Lung (tissue), 12 donors: ENCODE measurements around the gene GPR107. TPM values are rescaled to one million over a fixed set of nuclear protein-coding genes. Genes with fewer than 3 reads are reported as not detected.

Experiments used
- ATAC-seq: fragments of 200-7000 bp; cut with Tn5 transposase; one replicate; pipeline ENCODE4 v1.9.1; 2020; ENCODE audit warnings: moderate number of reproducible peaks; ENCODE audit not compliant: insufficient read depth, low FRiP score
- DNase-seq, 3 donors: peaks; one replicate each; pipeline ENCODE4 v3.0.0-alpha.2; 2013 to 2017
- H3K27ac ChIP-seq, 2 donors: one replicate each; pipeline ENCODE4 v1.5.1; 2013; ENCODE audit warnings: mild to moderate bottlenecking in 2 of 2, moderate library complexity in 2 of 2, control low read depth in 1 of 2, inconsistent platforms in 1 of 2, low read depth in 1 of 2, low read length in 1 of 2
- H3K27me3 ChIP-seq, 3 donors: one replicate each; pipeline ENCODE4 v1.5.1; 2013; ENCODE audit warnings: low read length in 2 of 3; ENCODE audit not compliant: control insufficient read depth in 3 of 3, insufficient read depth in 3 of 3
- H3K36me3 ChIP-seq, 4 donors: one replicate each; pipeline ENCODE4 v1.5.1; 2013; ENCODE audit warnings: low read length in 4 of 4, mild to moderate bottlenecking in 1 of 4, moderate library complexity in 1 of 4; ENCODE audit not compliant: control insufficient read depth in 4 of 4, insufficient read depth in 4 of 4
- H3K4me1 ChIP-seq, 5 donors: one replicate each; pipeline ENCODE4 v1.5.1; 2013; ENCODE audit warnings: low read length in 5 of 5, mild to moderate bottlenecking in 2 of 5, moderate library complexity in 1 of 5; ENCODE audit not compliant: control insufficient read depth in 5 of 5, insufficient read depth in 5 of 5
- H3K4me3 ChIP-seq: one replicate; pipeline ENCODE4 v1.5.1; 2013; ENCODE audit warnings: mild to moderate bottlenecking, control low read depth, moderate library complexity
- H3K9ac ChIP-seq, 2 donors: one replicate each; pipeline ENCODE4 v1.5.1; 2013; ENCODE audit warnings: low read length in 2 of 2, control low read depth in 1 of 2; ENCODE audit not compliant: insufficient read depth in 1 of 2
- H3K9me3 ChIP-seq, 4 donors: one replicate each; pipeline ENCODE4 v1.5.1; 2013; ENCODE audit warnings: low read length in 3 of 4, mild to moderate bottlenecking in 1 of 4, moderate library complexity in 1 of 4; ENCODE audit not compliant: control insufficient read depth in 4 of 4, insufficient read depth in 3 of 4
- whole genome bisulfite sequencing, 2 donors: extraction: QIAGEN DNeasy Blood & Tissue Kit; methylation state at CpG; one replicate each; pipeline ENCODE4 v1.1.7; 2013; 5-methylcytosine and 5-hydroxymethylcytosine counted together
- polyA plus RNA-seq, 2 donors: library from polyadenylated mRNA; stranded (reverse); fragments of 200-250 nt; gene quantifications; one replicate each; pipeline ENCODE4 v1.2.1, GENCODE V29; 2013
- total RNA-seq, 2 donors: library from RNA; depleted of rRNA in 1 of 2; stranded (reverse); fragments of >200 nt in 1 of 2; gene quantifications; one replicate each; pipeline ENCODE4 v1.2.1, GENCODE V29; 2014 to 2021
- TF ChIP-seq, protein P1 (sequence below): IDR thresholded peaks from 2 replicates; pipeline ENCODE4 v1.5.1; 2012; ENCODE audit warnings: mild to moderate bottlenecking; ENCODE audit errors: control extremely low read depth, extremely low read depth
- donor health status: control.
- donor health status: control.
- donor health status: Bipolar disorder and iron deficiency.
- donor health status: healthy.
- donor health status: DM: yes; HTN: yes; CAD: no.

GPR107 gene
- total and polyA plus RNA-seq, 4 donors: 11.0 to 180 (median 33.2) TPM

DNA sequence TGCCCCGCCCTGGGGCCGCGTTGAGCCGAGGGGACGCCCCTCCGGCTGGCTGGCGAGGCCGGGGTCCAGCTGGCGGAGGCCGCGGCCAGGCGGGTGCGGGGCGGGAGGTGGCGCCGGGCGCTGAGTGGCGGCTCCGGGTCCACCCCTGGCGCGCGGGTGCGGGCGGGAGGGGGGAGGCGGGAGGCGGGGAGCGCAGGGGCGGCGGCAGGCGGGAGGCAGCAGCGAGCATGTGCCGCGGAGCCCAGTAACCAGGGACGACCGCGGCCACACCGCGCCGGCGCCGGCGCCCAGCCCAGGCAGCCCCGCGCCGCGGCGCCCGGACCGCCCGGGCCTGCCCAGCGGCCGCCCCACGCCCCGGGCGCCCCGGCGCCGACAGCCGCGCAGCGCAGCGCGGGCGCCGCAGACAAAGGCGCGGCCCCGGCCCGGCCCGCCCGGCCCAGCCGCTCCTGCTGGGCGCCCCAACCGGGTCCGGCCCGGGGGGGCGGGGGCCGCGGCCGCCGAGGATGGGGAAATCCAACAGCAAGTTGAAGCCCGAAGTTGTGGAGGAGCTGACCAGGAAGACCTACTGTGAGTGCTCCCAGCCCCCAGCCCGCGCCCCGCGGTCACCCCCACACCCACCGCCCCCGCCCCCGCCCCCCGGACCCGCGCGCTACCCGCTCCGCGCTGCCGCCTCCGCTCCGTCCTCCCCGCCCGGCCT lies 118.6 kb downstream of the GPR107 start, which contains the start of gene NCS1:
TSS of gene NCS1 (plus strand) at position 244 of the 697 bp plus-strand sequence. CDS start at position 504, 260 bp downstream.
- peaks cover 0 to 25% (median 6%) of the 10 kb centered on the region in 5 donors for H3K4me1 ChIP-seq
- peak within 1 kb of the TSS in 1 of 2 donors; percentile 53 for H3K9ac ChIP-seq
- H3K36me3 ChIP-seq: no peaks in the 10 kb centered on the region
- H3K4me3 ChIP-seq: peak within 1 kb of the TSS; percentile 41
- no peaks in the 10 kb centered on the region for H3K27me3 ChIP-seq
- ATAC-seq (peak; percentile 70), DNase-seq (peak; percentile 84 to 92 (median 92))
- WGBS, 2 donors: 1% methylated on average over 49 to 101 of the region's 101 CpGs
- TF ChIP-seq, protein P1, sequence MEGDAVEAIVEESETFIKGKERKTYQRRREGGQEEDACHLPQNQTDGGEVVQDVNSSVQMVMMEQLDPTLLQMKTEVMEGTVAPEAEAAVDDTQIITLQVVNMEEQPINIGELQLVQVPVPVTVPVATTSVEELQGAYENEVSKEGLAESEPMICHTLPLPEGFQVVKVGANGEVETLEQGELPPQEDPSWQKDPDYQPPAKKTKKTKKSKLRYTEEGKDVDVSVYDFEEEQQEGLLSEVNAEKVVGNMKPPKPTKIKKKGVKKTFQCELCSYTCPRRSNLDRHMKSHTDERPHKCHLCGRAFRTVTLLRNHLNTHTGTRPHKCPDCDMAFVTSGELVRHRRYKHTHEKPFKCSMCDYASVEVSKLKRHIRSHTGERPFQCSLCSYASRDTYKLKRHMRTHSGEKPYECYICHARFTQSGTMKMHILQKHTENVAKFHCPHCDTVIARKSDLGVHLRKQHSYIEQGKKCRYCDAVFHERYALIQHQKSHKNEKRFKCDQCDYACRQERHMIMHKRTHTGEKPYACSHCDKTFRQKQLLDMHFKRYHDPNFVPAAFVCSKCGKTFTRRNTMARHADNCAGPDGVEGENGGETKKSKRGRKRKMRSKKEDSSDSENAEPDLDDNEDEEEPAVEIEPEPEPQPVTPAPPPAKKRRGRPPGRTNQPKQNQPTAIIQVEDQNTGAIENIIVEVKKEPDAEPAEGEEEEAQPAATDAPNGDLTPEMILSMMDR: no peak
- H3K9me3 ChIP-seq: no peaks in the 10 kb centered on the region
- H3K27ac ChIP-seq: no peak within 1 kb of the TSS

DNA sequence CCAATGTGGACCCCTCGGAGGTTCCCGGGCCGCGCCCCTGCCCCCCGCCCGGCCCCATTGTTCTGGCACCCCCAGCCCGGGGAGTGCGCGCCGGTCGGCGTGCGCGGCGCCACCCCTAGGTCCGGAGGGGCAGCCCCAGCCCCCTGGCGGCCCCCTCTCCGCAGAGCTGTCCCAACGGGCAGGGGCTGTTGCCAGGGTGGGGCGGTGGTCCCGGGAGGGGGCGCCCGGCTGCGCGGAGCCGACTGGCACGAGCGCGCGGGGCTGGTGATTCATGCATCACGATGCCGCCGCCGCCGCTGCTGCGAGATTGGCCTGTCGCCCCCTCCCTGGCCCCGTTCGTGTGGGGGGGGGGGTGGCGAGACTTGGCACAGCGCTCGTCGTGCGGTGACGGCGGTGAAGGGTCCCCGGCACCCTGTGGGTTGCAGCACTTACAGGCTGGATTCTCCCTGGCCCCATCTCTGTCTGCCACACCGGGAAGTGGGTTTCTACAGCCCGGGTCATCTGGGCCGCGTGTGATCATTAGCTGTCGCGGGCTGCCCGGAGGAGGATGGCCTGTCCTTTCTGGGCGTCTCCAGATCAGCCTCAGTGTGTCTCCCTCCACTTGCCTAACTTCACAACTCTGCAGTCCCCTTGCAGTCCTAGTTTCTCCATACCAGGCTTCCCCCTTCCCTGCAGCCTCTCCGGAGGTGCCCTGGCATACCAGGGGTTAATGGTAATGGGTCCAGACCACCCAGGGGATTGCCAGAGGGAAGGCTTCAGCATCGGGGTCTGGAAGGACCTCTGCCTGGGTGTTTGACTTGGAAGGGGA lies 119.4 kb downstream of the GPR107 start:
- Histone ChIP-seq H3K9me3 (no peaks in the 10 kb centered on the region), H3K27ac (no peak overlapping the region), H3K4me3 (peak overlapping the region; percentile 41), H3K36me3 (no peaks in the 10 kb centered on the region), H3K9ac (peak overlapping the region in 1 of 2 donors; percentile 53), H3K4me1 (peaks cover 0 to 25% (median 6%) of the 10 kb centered on the region in 5 donors), H3K27me3 (no peaks in the 10 kb centered on the region)
- TF ChIP-seq, protein P1: no peak
- ATAC-seq (no peak), DNase-seq (peak; percentile 38 to 48 (median 44))
- 3 to 5% methylated on average over 26 to 57 of the region's 57 CpGs for WGBS, 2 donors

DNA sequence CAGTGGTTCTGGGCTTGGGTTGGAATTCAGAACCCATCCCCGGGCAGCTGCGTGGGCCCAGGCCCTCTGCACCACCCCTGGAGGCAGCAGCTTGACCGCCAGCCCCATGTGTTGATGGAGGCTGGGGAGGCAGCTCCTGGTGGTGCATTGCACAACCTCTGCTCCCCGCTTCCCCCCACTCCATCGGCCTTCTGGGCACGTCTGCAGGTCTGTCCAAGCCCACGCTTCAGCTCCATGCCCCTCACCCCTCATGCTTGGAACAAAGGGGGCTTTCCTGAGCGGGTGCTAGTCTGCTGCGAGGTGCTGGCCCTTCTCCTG lies 119.9 kb downstream of the GPR107 start:
- ATAC-seq (no peak), DNase-seq (peak in 1 of 3 donors; percentile 38)
- TF ChIP-seq, protein P1: no peak
- H3K36me3 ChIP-seq: no peaks in the 10 kb centered on the region
- peak overlapping the region in 1 of 2 donors; percentile 53 for H3K9ac ChIP-seq
- H3K27me3 ChIP-seq: no peaks in the 10 kb centered on the region
- H3K4me3 ChIP-seq: no peak overlapping the region
- H3K4me1 ChIP-seq: peaks cover 0 to 29% (median 6%) of the 10 kb centered on the region in 5 donors
- 69 to 82% methylated on average over 9 of the region's 9 CpGs for WGBS, 2 donors
- no peaks in the 10 kb centered on the region for H3K9me3 ChIP-seq
- no peak overlapping the region for H3K27ac ChIP-seq
